ENCODE measurements around the gene KRTAP5-7.

- TF ChIP-seq SP1 (IDR thresholded peaks at IDR 0.05) (no peak), MAX (IDR thresholded peaks at IDR 0.05) (no peak), CTCF (IDR thresholded peaks at IDR 0.05; ENCODE audit: low read depth, low read length, missing input control) (no peak), TAF1 (conservative IDR thresholded peaks at IDR 0.05) (no peak)
These were observed 30.2 kb downstream of the KRTAP5-7 start for GRCh38 chr11:71557257-71557656.
